NCI-H2171 (cell line): ENCODE results near the gene MARS1.

Experiments used
- DNase-seq: peaks from one replicate; lab custom pipeline; 2025; lab: John Stamatoyannopoulos, UW

MARS1 gene

GRCh38 chr12:57473392-57473791, 14.5 kb upstream of the MARS1 start:
- no peak for DNase-seq

GRCh38 chr12:57473886-57474285, 14.0 kb upstream of the MARS1 start:
- DNase-seq: no peak

- DNase-seq: no peak
Measured at GRCh38 chr12:57474430-57474829, 13.4 kb upstream of the MARS1 start.

- no peak for DNase-seq
Measured at GRCh38 chr12:57474862-57475261, 13.0 kb upstream of the MARS1 start.

GRCh38 chr12:57475271-57476161, 12.4 kb upstream of the MARS1 start:
- DNase-seq: no peak

- no peak for DNase-seq
Measured at GRCh38 chr12:57476162-57476992, 11.5 kb upstream of the MARS1 start.

GRCh38 chr12:57476993-57477709, 10.7 kb upstream of the MARS1 start:
- DNase-seq: no peak

GRCh38 chr12:57477710-57478681, 9.9 kb upstream of the MARS1 start:
- DNase-seq: no peak

GRCh38 chr12:57479043-57479375, 8.9 kb upstream of the MARS1 start:
- DNase-seq: no peak

- DNase-seq: no peak
Measured at GRCh38 chr12:57479376-57480115, 8.3 kb upstream of the MARS1 start, which contains the start of gene ARHGAP9. Gene ARHGAP9, minus strand, starts transcription at chr12:57479866. Its CDS starts 460 bp downstream, at chr12:57479406.

GRCh38 chr12:57481671-57482070, 6.2 kb upstream of the MARS1 start:
- DNase-seq: no peak

- no peak for DNase-seq
Measured at GRCh38 chr12:57483466-57483865, 4.4 kb upstream of the MARS1 start.

GRCh38 chr12:57485695-57486094, 2.2 kb upstream of the MARS1 start:
- DNase-seq: no peak

GRCh38 chr12:57487055-57487596, 742 bp upstream of the MARS1 start:
- no peak for DNase-seq

GRCh38 chr12:57488402-57489156, 711 bp downstream of the MARS1 start:
- DNase-seq: no peak

- no peak for DNase-seq
Measured at GRCh38 chr12:57489157-57489641, 1.3 kb downstream of the MARS1 start.

GRCh38 chr12:57490126-57490525, 2.3 kb downstream of the MARS1 start:
- no peak for DNase-seq

GRCh38 chr12:57491393-57492280, 3.8 kb downstream of the MARS1 start:
- no peak for DNase-seq
